ENCODE data around the gene ADH1A.
"Not testable (repeated sequence)": the region's sequence is repeated elsewhere in the genome, so short reads cannot be mapped to it uniquely, and the experiment has no call there.

The ADH1A gene

DNA sequence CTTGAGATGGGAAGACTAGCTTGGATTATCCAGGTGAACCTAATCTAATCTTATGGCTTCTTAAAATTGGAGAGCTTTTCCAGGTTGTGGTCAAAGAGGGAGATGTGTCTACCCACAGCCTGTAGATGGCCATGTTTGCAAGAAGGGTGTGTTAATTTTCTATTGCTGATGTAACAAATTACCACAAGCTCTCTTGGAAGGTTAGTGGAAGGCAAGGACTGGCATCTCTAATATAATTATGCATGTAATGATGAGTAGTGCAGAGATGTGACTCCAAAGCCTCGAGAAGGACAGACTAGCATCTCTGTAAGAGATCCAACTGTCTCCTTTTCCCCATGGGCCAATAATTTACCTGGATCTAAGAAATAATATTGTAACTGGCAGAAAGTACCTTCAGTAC lies 33.6 kb upstream of the ADH1A start:
- no peak for TF ChIP-seq CTCF (IDR thresholded peaks at IDR 0.05; ENCODE audit: insufficient read depth, missing control alignments)
- no peak for DNase-seq (ENCODE audit: insufficient read length, low spot score)
- FAIRE-seq: no peak

DNA sequence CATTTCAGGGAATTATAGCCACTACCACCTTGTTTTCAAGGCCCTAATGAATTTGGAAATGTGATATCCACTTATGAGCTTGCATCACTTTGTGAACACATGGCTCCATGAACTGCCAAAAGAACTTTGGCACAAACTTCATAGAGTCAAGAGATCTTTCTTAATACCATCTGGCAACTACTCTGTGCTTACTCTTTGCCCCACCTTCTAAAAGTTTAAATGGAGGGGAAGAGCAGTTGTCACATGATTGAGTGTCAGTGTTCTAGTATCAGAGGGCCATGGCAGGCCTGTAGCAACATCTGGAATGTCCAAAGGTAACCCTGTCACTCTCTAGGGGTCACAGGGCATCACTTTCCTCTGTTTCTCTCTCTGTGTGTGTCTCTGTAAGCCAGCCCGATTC lies 33.0 kb upstream of the ADH1A start:
- no peak for FAIRE-seq
- no peak for TF ChIP-seq CTCF (IDR thresholded peaks at IDR 0.05; ENCODE audit: insufficient read depth, missing control alignments)
- DNase-seq (ENCODE audit: insufficient read length, low spot score): no peak

DNA sequence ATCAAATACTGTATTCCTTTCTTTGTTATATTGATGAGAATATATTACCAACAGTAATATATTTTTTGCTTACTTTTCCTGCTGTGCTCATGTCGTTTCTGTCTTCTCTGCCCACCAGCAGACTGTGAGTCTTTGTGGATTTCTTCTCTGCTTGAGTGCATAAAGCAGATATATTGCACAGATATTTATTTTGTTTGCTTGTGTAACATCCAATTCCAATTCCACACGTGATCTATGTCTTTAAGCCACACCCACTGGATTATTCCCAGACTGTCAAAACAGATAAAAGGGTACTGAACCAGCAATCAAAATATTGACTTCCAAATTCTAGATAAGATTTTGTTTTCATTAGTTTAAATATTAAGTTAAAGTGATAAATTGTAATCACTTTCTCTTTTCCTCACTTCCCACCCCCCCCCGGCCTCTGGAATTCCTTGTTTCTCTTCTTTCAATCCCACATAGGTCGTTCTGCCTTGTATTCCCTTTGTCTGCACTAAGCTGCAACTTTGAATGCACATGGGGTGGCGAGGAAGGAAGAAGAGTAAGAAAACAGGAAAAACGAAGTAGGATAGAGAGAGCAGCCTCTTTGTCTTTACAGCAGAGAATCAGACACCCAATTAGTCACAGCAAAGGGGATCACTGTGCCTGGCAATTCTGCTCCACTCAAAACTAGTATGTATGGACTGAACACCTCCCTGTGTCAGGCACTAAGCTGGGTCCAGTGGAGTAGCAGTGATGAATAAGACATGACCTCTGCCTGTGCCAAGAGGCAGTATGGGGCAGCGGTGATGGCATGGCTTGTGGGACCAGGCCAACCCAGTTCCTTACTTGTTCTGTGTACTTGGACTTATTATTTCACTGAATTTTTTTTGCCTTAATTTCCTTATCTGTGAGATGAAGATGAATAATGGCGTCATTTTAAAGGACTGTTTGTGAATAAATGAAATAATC lies 30.7 kb upstream of the ADH1A start, which contains the start of gene ADH1B:
Gene ADH1B, minus strand, starts transcription at position 161 of the 951 bp plus-strand sequence. Its CDS starts 70 bp downstream, at position 91.
- DNase-seq (ENCODE audit: insufficient read length, low spot score): no peak
- TF ChIP-seq CTCF (IDR thresholded peaks at IDR 0.05; ENCODE audit: insufficient read depth, missing control alignments): no peak

DNA sequence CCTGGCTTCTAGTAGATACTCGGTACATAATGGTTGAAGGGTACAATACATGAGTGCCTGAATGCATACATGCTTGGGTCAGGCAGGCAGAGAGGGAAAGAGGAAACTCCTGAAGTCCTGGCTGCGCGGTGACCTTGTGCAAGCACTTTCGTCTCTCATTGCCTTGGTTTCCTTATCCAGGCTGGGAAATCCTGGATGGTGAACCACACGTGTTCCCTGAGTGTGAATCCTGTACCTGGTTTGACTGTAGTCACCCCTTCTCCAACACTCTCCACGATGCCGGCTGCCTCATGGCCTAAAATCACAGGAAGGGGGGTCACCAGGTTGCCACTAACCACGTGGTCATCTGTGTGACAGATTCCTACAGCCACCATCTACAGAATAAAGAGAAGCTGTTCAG lies 27.0 kb upstream of the ADH1A start:
- not testable (repeated sequence) for FAIRE-seq; DNase-seq (ENCODE audit: insufficient read length, low spot score)

More for the DNA sequence above, 30.7 kb upstream of the ADH1A start, which contains the start of gene ADH1B:
- no peak for FAIRE-seq

DNA sequence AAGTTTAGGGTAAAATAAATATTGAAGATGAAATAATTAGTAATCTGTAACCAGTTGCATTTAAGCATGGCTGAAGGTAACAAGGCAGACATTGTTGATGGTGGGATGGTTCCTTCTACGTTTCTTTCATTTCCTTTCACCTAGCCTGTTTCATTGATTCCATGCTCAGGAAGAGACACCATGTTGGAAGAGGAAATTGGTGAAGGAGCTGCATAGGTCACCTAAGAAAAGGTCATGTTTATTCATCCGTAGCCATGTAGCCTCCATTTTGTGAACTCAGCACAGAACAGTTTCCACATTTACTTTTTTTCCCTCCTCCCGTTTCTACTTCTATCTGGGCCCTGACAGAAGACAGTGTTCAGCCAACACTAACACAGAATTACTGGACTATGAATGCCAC lies 26.6 kb upstream of the ADH1A start:
- DNase-seq (ENCODE audit: insufficient read length, low spot score): no peak
- no peak for FAIRE-seq
- no peak for TF ChIP-seq CTCF (IDR thresholded peaks at IDR 0.05; ENCODE audit: insufficient read depth, missing control alignments)

DNA sequence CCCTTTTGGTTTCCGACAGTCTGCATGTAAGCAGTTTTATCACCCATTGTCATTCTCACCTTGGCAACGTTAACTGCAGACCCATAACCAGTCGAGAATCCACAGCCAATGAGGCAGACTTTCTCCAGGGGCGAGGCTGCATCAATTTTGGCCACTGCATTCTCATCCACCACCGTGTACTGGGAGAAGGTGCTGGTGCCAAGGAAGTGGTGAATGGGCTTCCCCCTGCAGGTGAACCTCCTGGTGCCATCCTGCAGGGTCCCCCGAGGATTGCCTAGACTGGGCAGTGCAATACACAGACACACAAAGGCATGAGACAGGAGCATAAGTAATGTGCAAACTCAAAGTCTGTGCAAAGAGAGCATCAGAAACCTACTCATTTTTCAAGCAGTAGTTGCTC lies 25.1 kb upstream of the ADH1A start:
- no peak for TF ChIP-seq CTCF (IDR thresholded peaks at IDR 0.05; ENCODE audit: insufficient read depth, missing control alignments)
- FAIRE-seq: no peak

GRCh38 chr4:99314211-99314610 lies 23.4 kb upstream of the ADH1A start:
- DNase-seq (ENCODE audit: insufficient read length, low spot score) (no peak), FAIRE-seq (no peak)
- TF ChIP-seq CTCF (IDR thresholded peaks at IDR 0.05; ENCODE audit: insufficient read depth, missing control alignments): no peak

More for the DNA sequence above, 25.1 kb upstream of the ADH1A start:
- DNase-seq (ENCODE audit: insufficient read length, low spot score): no peak

Measured in D721Med (cell line).